HG03159 (cell line): ENCODE measurements around the gene TCOF1.

ENCODE experiments used
- ATAC-seq: cut with Tn5 transposase; IDR thresholded peaks from one replicate; pipeline ENCODE4 v1.9.1; 2021; ENCODE audit warnings: mild to moderate bottlenecking, moderate library complexity; ENCODE audit not compliant: unreplicated experiment

The TCOF1 gene

GRCh38 chr5:150446088-150446487 is 88.6 kb downstream of the TCOF1 start:
- ATAC-seq: no peak

- no peak for ATAC-seq
These were observed 89.1 kb downstream of the TCOF1 start for GRCh38 chr5:150446583-150446982.

GRCh38 chr5:150447188-150447587 is 89.7 kb downstream of the TCOF1 start:
- ATAC-seq: no peak

GRCh38 chr5:150448334-150448733 is 90.8 kb downstream of the TCOF1 start:
- no peak for ATAC-seq

GRCh38 chr5:150448952-150449516 is 91.5 kb downstream of the TCOF1 start:
- ATAC-seq: peak; percentile 14
